B cell (primary cell): ENCODE data around the gene C1orf52. TPM values are rescaled to one million over a fixed set of nuclear protein-coding genes. Genes with fewer than 3 reads are reported as not detected.
A peak's percentile ranks its signal among the peaks of the same experiment; 100 is the strongest.

Source experiments
- ATAC-seq: fragments of 200-7000 bp; cut with Tn5 transposase; one replicate; pipeline ENCODE4 v1.10.0; 2021; ENCODE audit warnings: low read depth, mild to moderate bottlenecking, moderate number of reproducible peaks, moderate library complexity
- CTCF ChIA-PET: fragments of 350-600 bp; sonication (Branson Sonifier 250); formaldehyde crosslinking; loops from one replicate; lab custom pipeline; 2021; ENCODE audit warnings: antibody characterized with exemption, inconsistent platforms; lab: Charles Lee
- POLR2A ChIA-PET: fragments of 350-600 bp; sonication (Branson Sonifier 250); formaldehyde crosslinking; loops from one replicate; lab custom pipeline; 2021; ENCODE audit warnings: antibody characterized with exemption; lab: Charles Lee
- DNase-seq: peaks from one replicate; pipeline ENCODE4 v3.0.0; 2013
- H2AFZ ChIP-seq: 2 replicates; pipeline ENCODE4 v1.6.1; 2012; ENCODE audit warnings: mild to moderate bottlenecking, low read depth, low read length; ENCODE audit not compliant: insufficient read depth, poor library complexity, severe bottlenecking
- H3K27ac ChIP-seq, 2 donors: 1 replicate in 1 of 2; 2 replicates in 1 of 2; pipeline ENCODE4 v1.5.1; 2012 to 2013; ENCODE audit warnings: low read length in 2 of 2, mild to moderate bottlenecking in 2 of 2, moderate library complexity in 1 of 2
- H3K27me3 ChIP-seq, 4 experiments: fragments of 200-600 bp in 1 of 4; sonication (generic) in 1 of 4; replicated peaks in 1 of 4; 1 replicate in 2 of 4; 2 replicates in 2 of 4; pipeline versions ENCODE4 v1.6.1 to v1.7.0; 2013 to 2016; ENCODE audit warnings: low read length in 3 of 4, mild to moderate bottlenecking in 2 of 4, mixed read lengths in 1 of 4, moderate library complexity in 1 of 4; ENCODE audit not compliant: insufficient read depth in 4 of 4, control insufficient read depth in 3 of 4; ENCODE audit errors: control extremely low read depth in 1 of 4
- H3K36me3 ChIP-seq, 2 experiments: replicated peaks in 1 of 2; 1 replicate in 1 of 2; 2 replicates in 1 of 2; pipeline versions ENCODE4 v1.6.1 to v1.7.1; 2013; ENCODE audit warnings: low read length in 1 of 2; ENCODE audit not compliant: insufficient read depth in 2 of 2, control insufficient read depth in 1 of 2; ENCODE audit errors: control extremely low read depth in 1 of 2, extremely low read depth in 1 of 2
- H3K4me1 ChIP-seq, 2 donors: fragments of 200-600 bp in 1 of 2; sonication (generic) in 1 of 2; 1 replicate in 1 of 2; 2 replicates in 1 of 2; pipeline versions ENCODE4 v1.5.1 to v1.6.1; 2013 to 2017; ENCODE audit warnings: low read length in 2 of 2; ENCODE audit not compliant: control insufficient read depth in 2 of 2, insufficient read depth in 2 of 2
- H3K4me2 ChIP-seq: replicated peaks from 2 replicates; pipeline ENCODE3; 2012; ENCODE audit warnings: mild to moderate bottlenecking, low read depth, low read length; ENCODE audit not compliant: poor library complexity, severe bottlenecking
- H3K4me3 ChIP-seq, 5 experiments: fragments of 200-600 bp in 1 of 5; sonication (generic) in 1 of 5; 1 replicate in 3 of 5; 2 replicates in 2 of 5; pipeline versions ENCODE4 v1.5.1 to v1.7.0; 2011 to 2016; ENCODE audit warnings: low read length in 4 of 5, mild to moderate bottlenecking in 4 of 5, low read depth in 2 of 5, control low read depth in 1 of 5, moderate library complexity in 1 of 5; ENCODE audit not compliant: insufficient read depth in 1 of 5; ENCODE audit errors: control extremely low read depth in 1 of 5, extremely low read depth in 1 of 5
- H3K79me2 ChIP-seq: fragments of 200-600 bp; sonication (generic); one replicate; pipeline ENCODE4 v1.6.0; 2016; ENCODE audit warnings: low read length; ENCODE audit not compliant: control insufficient read depth, insufficient read depth
- H3K9ac ChIP-seq: fragments of 200-600 bp; sonication (generic); 2 replicates; pipeline ENCODE4 v1.6.1; 2017; ENCODE audit warnings: mild to moderate bottlenecking, low read length, moderate library complexity
- H3K9me3 ChIP-seq, 3 donors: one replicate each; pipeline versions ENCODE4 v1.6.1 to v1.7.1; 2013; ENCODE audit warnings: low read length in 2 of 3; ENCODE audit not compliant: control insufficient read depth in 2 of 3, insufficient read depth in 1 of 3; ENCODE audit errors: control extremely low read depth in 1 of 3
- H4K20me1 ChIP-seq: 2 replicates; pipeline ENCODE4 v1.6.0; 2012; ENCODE audit warnings: mild to moderate bottlenecking, low read length; ENCODE audit not compliant: insufficient read depth, control insufficient read depth, poor library complexity, severe bottlenecking
- H3K27ac Mint-ChIP-seq: one replicate; pipeline ENCODE4 v1.8.0; 2021; ENCODE audit warnings: mixed read lengths
- H3K27me3 Mint-ChIP-seq: one replicate; pipeline ENCODE4 v1.8.0; 2021; ENCODE audit warnings: mixed read lengths
- H3K4me1 Mint-ChIP-seq: one replicate; pipeline ENCODE4 v1.8.0; 2021; ENCODE audit warnings: mixed read lengths
- H3K4me3 Mint-ChIP-seq: one replicate; pipeline ENCODE4 v1.8.0; 2021; ENCODE audit warnings: mixed read lengths
- H3K9me3 Mint-ChIP-seq: one replicate; pipeline ENCODE4 v1.8.0; 2022; ENCODE audit warnings: mixed read lengths; ENCODE audit not compliant: insufficient read depth
- CTCF ChIP-seq: fragments of 200-600 bp; IDR thresholded peaks from one replicate; pipeline ENCODE4 v1.8.0; 2022; ENCODE audit warnings: antibody characterized with exemption, mild to moderate bottlenecking
- EZH2 ChIP-seq: IDR thresholded peaks from 2 replicates; pipeline ENCODE4 v1.6.1; 2012; ENCODE audit warnings: borderline replicate concordance, low read depth, mild to moderate bottlenecking, moderate library complexity, low read length; ENCODE audit not compliant: insufficient read depth, poor library complexity, severe bottlenecking
- WGBS: methylation state at CpG from one replicate; pipeline ENCODE4 v1.1.5; 2013; ENCODE audit warnings: missing lambda C conversion rate; ENCODE audit not compliant: insufficient coverage; 5-methylcytosine and 5-hydroxymethylcytosine counted together
- intact Hi-C: fragments of 100-400 bp; cut with micrococcal nuclease; formaldehyde crosslinking; loops from one replicate; pipeline ENCODE4 v1.10.0; 2022
- polyA plus RNA-seq: library from polyadenylated mRNA; depleted of rRNA; stranded (reverse); fragments of >200 nt; gene quantifications from 2 replicates; pipeline ENCODE4 v1.2.3, GENCODE V29; 2012
- total RNA-seq, 2 donors: library from RNA; stranded (reverse); fragments of 120-200 nt in 1 of 2; gene quantifications; 1 replicate in 1 of 2; 2 replicates in 1 of 2; pipeline versions ENCODE4 v1.2.3 to v1.2.4, GENCODE V29; 2013 to 2022

Gene C1orf52
- total and polyA plus RNA-seq, 2 donors (not counting 1 experiment from before 2014, with no cell fraction given): 29.9 to 45.3 TPM

DNA sequence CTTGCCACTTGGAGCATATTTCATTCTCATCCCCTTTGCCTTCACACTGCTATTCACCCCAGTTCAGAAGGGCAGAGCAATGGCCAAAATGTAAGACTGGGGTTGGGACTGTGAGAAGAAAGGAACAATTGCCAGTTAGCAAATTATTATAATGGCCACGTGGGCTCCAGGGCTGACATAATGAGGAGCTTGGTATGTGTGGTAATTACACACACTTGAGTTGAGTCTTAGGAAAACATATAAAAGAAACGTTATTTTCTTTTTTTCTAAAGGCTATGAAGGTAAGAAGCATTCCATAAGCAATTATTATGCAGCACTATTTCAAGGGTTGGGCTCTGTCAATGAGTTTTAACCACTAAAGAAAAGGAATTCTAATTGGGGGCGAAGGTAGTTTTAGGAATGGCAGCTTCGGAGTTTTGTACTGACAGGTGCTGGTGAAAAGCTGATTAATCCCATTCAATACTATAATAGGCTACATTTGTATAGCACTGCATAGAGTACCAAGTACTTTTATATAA is 49.4 kb upstream of the C1orf52 start:
- peaks cover 0 to 15% (median 6%) of the 10 kb centered on the region in 4 experiments for H3K27me3 ChIP-seq
- no peak overlapping the region for H3K27ac Mint-ChIP-seq
- peak overlapping the region; percentile 70 for H3K4me2 ChIP-seq
- H3K27ac ChIP-seq: no peak overlapping the region
- H3K4me3 Mint-ChIP-seq: peak overlapping the region; percentile 84
- WGBS: 63% methylated on average over 1 of the region's 4 CpGs
- peaks cover 3% of the 10 kb centered on the region for H3K79me2 ChIP-seq
- peaks cover 9% of the 10 kb centered on the region for H3K4me1 Mint-ChIP-seq
- peaks cover 15% of the 10 kb centered on the region for H3K27me3 Mint-ChIP-seq
- no peaks in the 10 kb centered on the region for H3K9me3 Mint-ChIP-seq
- no peak overlapping the region for H2AFZ ChIP-seq
- intact Hi-C loops: loop anchor here (1.0 to 10.0 kb wide), 5 partner anchors 86 to 602 kb away; partner anchors contain the start of gene CCN1
- no peaks in the 10 kb centered on the region for H3K36me3 ChIP-seq
- TF ChIP-seq EZH2 (no peak), CTCF (no peak)
- POLR2A ChIA-PET: no interaction called here
- H3K4me3 ChIP-seq: no peak overlapping the region
- no peaks in the 10 kb centered on the region for H4K20me1 ChIP-seq
- CTCF ChIA-PET: interaction anchor here (0.6 to 4.4 kb wide), 28 partner anchors 9 to 785 kb away, joined by 3 to 49 read pairs (median 5); partner anchors contain the start of genes BCL10, C1orf52 and CCN1
- no peaks in the 10 kb centered on the region for H3K9me3 ChIP-seq
- H3K4me1 ChIP-seq: peaks cover 8 to 10% of the 10 kb centered on the region in 2 donors
- H3K9ac ChIP-seq: no peak overlapping the region
- no peak for ATAC-seq
- no peak for DNase-seq
